ENCODE data around the gene SMAD3.

- TF ChIP-seq EZH2phosphoT487 (IDR thresholded peaks at IDR 0.05; ENCODE audit: insufficient read depth, low read depth) (no peak), EZH2 (IDR thresholded peaks at IDR 0.05; ENCODE audit: insufficient read depth, poor library complexity, severe bottlenecking) (no peak)
Observed at GRCh38 chr15:67097930-67098740, 32.7 kb downstream of the SMAD3 start.
